Urothelium cell line (cell line): ENCODE data around the gene STAM2.
A peak's percentile ranks its signal among the peaks of the same experiment; 100 is the strongest.
"Not testable (repeated sequence)": the region's sequence is repeated elsewhere in the genome, so short reads cannot be mapped to it uniquely, and the experiment has no call there.

Experiments
- DNase-seq: peaks from one replicate; pipeline ENCODE4 v3.0.0; 2011; ENCODE audit warnings: low spot score, mixed read lengths
- FAIRE-seq: peaks from 2 replicates; lab custom pipeline; 2011; peaks lifted over from hg19 to GRCh38; lab: Jason Lieb, UNC

The STAM2 gene

GRCh38 chr2:152115952-152116351, 59.6 kb downstream of the STAM2 start:
- DNase-seq (no peak), FAIRE-seq (no peak)

GRCh38 chr2:152114366-152114765, 61.2 kb downstream of the STAM2 start:
- FAIRE-seq (no peak), DNase-seq (no peak)

- not testable (repeated sequence) for DNase-seq, FAIRE-seq
Observed at GRCh38 chr2:152107140-152107539, 68.4 kb downstream of the STAM2 start.

GRCh38 chr2:152106464-152106863, 69.1 kb downstream of the STAM2 start:
- FAIRE-seq (no peak), DNase-seq (no peak)

GRCh38 chr2:152103271-152103670, 72.3 kb downstream of the STAM2 start:
- DNase-seq (no peak), FAIRE-seq (no peak)

- no peak for FAIRE-seq
Observed at GRCh38 chr2:152100961-152101360, 74.6 kb downstream of the STAM2 start.

GRCh38 chr2:152099367-152100050, 76.1 kb downstream of the STAM2 start:
- DNase-seq (peak; percentile 37), FAIRE-seq (no peak)

More at GRCh38 chr2:152100961-152101360, 74.6 kb downstream of the STAM2 start:
- DNase-seq, result no peak

GRCh38 chr2:152098496-152099366, 76.8 kb downstream of the STAM2 start, which contains the start of gene CACNB4:
TSS of gene CACNB4 (minus strand) at chr2:152099044.
- FAIRE-seq, result no peak
- DNase-seq, result peak; percentile 68

GRCh38 chr2:152097801-152098495, 77.6 kb downstream of the STAM2 start:
- FAIRE-seq (no peak), DNase-seq (peak; percentile 57)

GRCh38 chr2:152097290-152097800, 78.2 kb downstream of the STAM2 start:
- FAIRE-seq, result no peak

GRCh38 chr2:152095146-152095545, 80.4 kb downstream of the STAM2 start:
- DNase-seq (no peak), FAIRE-seq (no peak)

More at GRCh38 chr2:152097290-152097800, 78.2 kb downstream of the STAM2 start:
- peak; percentile 29 for DNase-seq

- DNase-seq, result no peak
- FAIRE-seq, result no peak
Observed at GRCh38 chr2:152094014-152094413, 81.5 kb downstream of the STAM2 start.

- no peak for DNase-seq
- no peak for FAIRE-seq
Observed at GRCh38 chr2:152093464-152093863, 82.1 kb downstream of the STAM2 start.

GRCh38 chr2:152092095-152092494, 83.5 kb downstream of the STAM2 start:
- no peak for FAIRE-seq
- no peak for DNase-seq

- DNase-seq, FAIRE-seq: not testable (repeated sequence)
Observed at GRCh38 chr2:152090726-152091125, 84.8 kb downstream of the STAM2 start.

GRCh38 chr2:152089238-152089637, 86.3 kb downstream of the STAM2 start:
- no peak for FAIRE-seq
- DNase-seq, result no peak

- FAIRE-seq, result no peak
- DNase-seq, result no peak
Observed at GRCh38 chr2:152088006-152088405, 87.6 kb downstream of the STAM2 start.

- FAIRE-seq, result no peak
- DNase-seq, result no peak
Observed at GRCh38 chr2:152086231-152086630, 89.3 kb downstream of the STAM2 start.

- no peak for FAIRE-seq
- no peak for DNase-seq
Observed at GRCh38 chr2:152084076-152084475, 91.5 kb downstream of the STAM2 start.

- DNase-seq (no peak), FAIRE-seq (no peak)
Observed at GRCh38 chr2:152083202-152083875, 92.2 kb downstream of the STAM2 start.
